B cell (primary cell): ENCODE data around the gene EXOC3L2. TPM values are rescaled to one million over a fixed set of nuclear protein-coding genes. Genes with fewer than 3 reads are reported as not detected.

Experiments
- ATAC-seq: fragments of 200-7000 bp; cut with Tn5 transposase; one replicate; pipeline ENCODE4 v1.10.0; 2021; ENCODE audit warnings: low read depth, mild to moderate bottlenecking, moderate number of reproducible peaks, moderate library complexity
- CTCF ChIA-PET: fragments of 350-600 bp; sonication (Branson Sonifier 250); formaldehyde crosslinking; loops from one replicate; lab custom pipeline; 2021; ENCODE audit warnings: antibody characterized with exemption, inconsistent platforms; lab: Charles Lee
- POLR2A ChIA-PET: fragments of 350-600 bp; sonication (Branson Sonifier 250); formaldehyde crosslinking; loops from one replicate; lab custom pipeline; 2021; ENCODE audit warnings: antibody characterized with exemption; lab: Charles Lee
- DNase-seq: peaks from one replicate; pipeline ENCODE4 v3.0.0; 2013
- H2AFZ ChIP-seq: 2 replicates; pipeline ENCODE4 v1.6.1; 2012; ENCODE audit warnings: mild to moderate bottlenecking, low read depth, low read length; ENCODE audit not compliant: insufficient read depth, poor library complexity, severe bottlenecking
- H3K27ac ChIP-seq, 2 donors: 1 replicate in 1 of 2; 2 replicates in 1 of 2; pipeline ENCODE4 v1.5.1; 2012 to 2013; ENCODE audit warnings: low read length in 2 of 2, mild to moderate bottlenecking in 2 of 2, moderate library complexity in 1 of 2
- H3K27me3 ChIP-seq, 4 experiments: fragments of 200-600 bp in 1 of 4; sonication (generic) in 1 of 4; replicated peaks in 1 of 4; 1 replicate in 2 of 4; 2 replicates in 2 of 4; pipeline versions ENCODE4 v1.6.1 to v1.7.0; 2013 to 2016; ENCODE audit warnings: low read length in 3 of 4, mild to moderate bottlenecking in 2 of 4, mixed read lengths in 1 of 4, moderate library complexity in 1 of 4; ENCODE audit not compliant: insufficient read depth in 4 of 4, control insufficient read depth in 3 of 4; ENCODE audit errors: control extremely low read depth in 1 of 4
- H3K36me3 ChIP-seq, 2 experiments: replicated peaks in 1 of 2; 1 replicate in 1 of 2; 2 replicates in 1 of 2; pipeline versions ENCODE4 v1.6.1 to v1.7.1; 2013; ENCODE audit warnings: low read length in 1 of 2; ENCODE audit not compliant: insufficient read depth in 2 of 2, control insufficient read depth in 1 of 2; ENCODE audit errors: control extremely low read depth in 1 of 2, extremely low read depth in 1 of 2
- H3K4me1 ChIP-seq, 2 donors: fragments of 200-600 bp in 1 of 2; sonication (generic) in 1 of 2; 1 replicate in 1 of 2; 2 replicates in 1 of 2; pipeline versions ENCODE4 v1.5.1 to v1.6.1; 2013 to 2017; ENCODE audit warnings: low read length in 2 of 2; ENCODE audit not compliant: control insufficient read depth in 2 of 2, insufficient read depth in 2 of 2
- H3K4me2 ChIP-seq: replicated peaks from 2 replicates; pipeline ENCODE3; 2012; ENCODE audit warnings: mild to moderate bottlenecking, low read depth, low read length; ENCODE audit not compliant: poor library complexity, severe bottlenecking
- H3K4me3 ChIP-seq, 5 experiments: fragments of 200-600 bp in 1 of 5; sonication (generic) in 1 of 5; 1 replicate in 3 of 5; 2 replicates in 2 of 5; pipeline versions ENCODE4 v1.5.1 to v1.7.0; 2011 to 2016; ENCODE audit warnings: low read length in 4 of 5, mild to moderate bottlenecking in 4 of 5, low read depth in 2 of 5, control low read depth in 1 of 5, moderate library complexity in 1 of 5; ENCODE audit not compliant: insufficient read depth in 1 of 5; ENCODE audit errors: control extremely low read depth in 1 of 5, extremely low read depth in 1 of 5
- H3K79me2 ChIP-seq: fragments of 200-600 bp; sonication (generic); one replicate; pipeline ENCODE4 v1.6.0; 2016; ENCODE audit warnings: low read length; ENCODE audit not compliant: control insufficient read depth, insufficient read depth
- H3K9ac ChIP-seq: fragments of 200-600 bp; sonication (generic); 2 replicates; pipeline ENCODE4 v1.6.1; 2017; ENCODE audit warnings: mild to moderate bottlenecking, low read length, moderate library complexity
- H3K9me3 ChIP-seq, 3 donors: one replicate each; pipeline versions ENCODE4 v1.6.1 to v1.7.1; 2013; ENCODE audit warnings: low read length in 2 of 3; ENCODE audit not compliant: control insufficient read depth in 2 of 3, insufficient read depth in 1 of 3; ENCODE audit errors: control extremely low read depth in 1 of 3
- H4K20me1 ChIP-seq: 2 replicates; pipeline ENCODE4 v1.6.0; 2012; ENCODE audit warnings: mild to moderate bottlenecking, low read length; ENCODE audit not compliant: insufficient read depth, control insufficient read depth, poor library complexity, severe bottlenecking
- H3K27ac Mint-ChIP-seq: one replicate; pipeline ENCODE4 v1.8.0; 2021; ENCODE audit warnings: mixed read lengths
- H3K27me3 Mint-ChIP-seq: one replicate; pipeline ENCODE4 v1.8.0; 2021; ENCODE audit warnings: mixed read lengths
- H3K4me1 Mint-ChIP-seq: one replicate; pipeline ENCODE4 v1.8.0; 2021; ENCODE audit warnings: mixed read lengths
- H3K4me3 Mint-ChIP-seq: one replicate; pipeline ENCODE4 v1.8.0; 2021; ENCODE audit warnings: mixed read lengths
- H3K9me3 Mint-ChIP-seq: one replicate; pipeline ENCODE4 v1.8.0; 2022; ENCODE audit warnings: mixed read lengths; ENCODE audit not compliant: insufficient read depth
- EZH2 ChIP-seq: IDR thresholded peaks from 2 replicates; pipeline ENCODE4 v1.6.1; 2012; ENCODE audit warnings: borderline replicate concordance, low read depth, mild to moderate bottlenecking, moderate library complexity, low read length; ENCODE audit not compliant: insufficient read depth, poor library complexity, severe bottlenecking
- WGBS: methylation state at CpG from one replicate; pipeline ENCODE4 v1.1.5; 2013; ENCODE audit warnings: missing lambda C conversion rate; ENCODE audit not compliant: insufficient coverage; 5-methylcytosine and 5-hydroxymethylcytosine counted together
- intact Hi-C: fragments of 100-400 bp; cut with micrococcal nuclease; formaldehyde crosslinking; loops from one replicate; pipeline ENCODE4 v1.10.0; 2022
- polyA plus RNA-seq: library from polyadenylated mRNA; depleted of rRNA; stranded (reverse); fragments of >200 nt; gene quantifications from 2 replicates; pipeline ENCODE4 v1.2.3, GENCODE V29; 2012
- total RNA-seq, 2 donors: library from RNA; stranded (reverse); fragments of 120-200 nt in 1 of 2; gene quantifications; 1 replicate in 1 of 2; 2 replicates in 1 of 2; pipeline versions ENCODE4 v1.2.3 to v1.2.4, GENCODE V29; 2013 to 2022
- TF ChIP-seq, protein P1 (sequence below): fragments of 200-600 bp; IDR thresholded peaks from one replicate; pipeline ENCODE4 v1.8.0; 2022; ENCODE audit warnings: antibody characterized with exemption, mild to moderate bottlenecking

Gene EXOC3L2
- total and polyA plus RNA-seq, 2 donors (not counting 1 experiment from before 2014, with no cell fraction given): not detected

DNA sequence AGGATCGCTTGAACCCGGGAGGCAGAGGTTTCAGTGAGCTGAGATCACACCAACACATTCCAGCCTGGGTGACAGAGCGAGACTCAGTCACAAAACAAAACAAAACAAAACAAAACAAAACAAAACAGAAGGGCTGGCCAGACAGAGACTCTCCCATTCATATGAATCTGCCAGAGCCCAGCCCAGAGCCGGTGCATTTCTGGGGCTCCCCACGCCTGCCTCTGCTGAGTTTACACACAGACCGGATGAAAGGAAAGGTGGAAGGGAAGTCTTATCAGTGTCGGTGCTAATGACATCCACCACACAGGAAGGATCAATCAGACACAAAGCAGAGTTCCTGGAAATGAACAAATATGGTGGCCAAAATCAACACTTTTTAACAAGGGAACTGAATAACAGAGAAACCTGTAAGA, 74.0 kb downstream of the EXOC3L2 start:
- Histone ChIP-seq H3K27ac (peak overlapping the region in 1 of 2 donors; percentile 2), H2AFZ (no peak overlapping the region), H4K20me1 (peaks cover 26% of the 10 kb centered on the region), H3K4me2 (no peak overlapping the region), H3K79me2 (peaks cover 72% of the 10 kb centered on the region), H3K36me3 (peaks cover 0 to 7% of the 10 kb centered on the region in 2 experiments), H3K4me3 (no peak overlapping the region), H3K9me3 (no peaks in the 10 kb centered on the region), H3K4me1 (peaks cover 16 to 30% of the 10 kb centered on the region in 2 donors), H3K27me3 (no peaks in the 10 kb centered on the region), H3K9ac (no peak overlapping the region)
- no peak for TF ChIP-seq EZH2
- TF ChIP-seq, protein P1, sequence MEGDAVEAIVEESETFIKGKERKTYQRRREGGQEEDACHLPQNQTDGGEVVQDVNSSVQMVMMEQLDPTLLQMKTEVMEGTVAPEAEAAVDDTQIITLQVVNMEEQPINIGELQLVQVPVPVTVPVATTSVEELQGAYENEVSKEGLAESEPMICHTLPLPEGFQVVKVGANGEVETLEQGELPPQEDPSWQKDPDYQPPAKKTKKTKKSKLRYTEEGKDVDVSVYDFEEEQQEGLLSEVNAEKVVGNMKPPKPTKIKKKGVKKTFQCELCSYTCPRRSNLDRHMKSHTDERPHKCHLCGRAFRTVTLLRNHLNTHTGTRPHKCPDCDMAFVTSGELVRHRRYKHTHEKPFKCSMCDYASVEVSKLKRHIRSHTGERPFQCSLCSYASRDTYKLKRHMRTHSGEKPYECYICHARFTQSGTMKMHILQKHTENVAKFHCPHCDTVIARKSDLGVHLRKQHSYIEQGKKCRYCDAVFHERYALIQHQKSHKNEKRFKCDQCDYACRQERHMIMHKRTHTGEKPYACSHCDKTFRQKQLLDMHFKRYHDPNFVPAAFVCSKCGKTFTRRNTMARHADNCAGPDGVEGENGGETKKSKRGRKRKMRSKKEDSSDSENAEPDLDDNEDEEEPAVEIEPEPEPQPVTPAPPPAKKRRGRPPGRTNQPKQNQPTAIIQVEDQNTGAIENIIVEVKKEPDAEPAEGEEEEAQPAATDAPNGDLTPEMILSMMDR: no peak
- ATAC-seq: no peak
- CTCF ChIA-PET: interaction anchor here (1.4 to 1.6 kb wide), 2 partner anchors 12 to 16 kb away, joined by 3 to 6 read pairs; no protein-coding TSS in a partner anchor
- no peak for DNase-seq
- intact Hi-C loops: no loop called here
- no peaks in the 10 kb centered on the region for H3K9me3 Mint-ChIP-seq
- POLR2A ChIA-PET: interaction anchor here (0.6 kb wide), 1 partner anchor 172 kb away, joined by 4 read pairs; no protein-coding TSS in a partner anchor
- no peaks in the 10 kb centered on the region for H3K27me3 Mint-ChIP-seq
- peaks cover 23% of the 10 kb centered on the region for H3K4me1 Mint-ChIP-seq
- peak overlapping the region; percentile 37 for H3K4me3 Mint-ChIP-seq
- H3K27ac Mint-ChIP-seq: peak overlapping the region; percentile 56
- 63% methylated on average over 3 of the region's 7 CpGs for WGBS

DNA sequence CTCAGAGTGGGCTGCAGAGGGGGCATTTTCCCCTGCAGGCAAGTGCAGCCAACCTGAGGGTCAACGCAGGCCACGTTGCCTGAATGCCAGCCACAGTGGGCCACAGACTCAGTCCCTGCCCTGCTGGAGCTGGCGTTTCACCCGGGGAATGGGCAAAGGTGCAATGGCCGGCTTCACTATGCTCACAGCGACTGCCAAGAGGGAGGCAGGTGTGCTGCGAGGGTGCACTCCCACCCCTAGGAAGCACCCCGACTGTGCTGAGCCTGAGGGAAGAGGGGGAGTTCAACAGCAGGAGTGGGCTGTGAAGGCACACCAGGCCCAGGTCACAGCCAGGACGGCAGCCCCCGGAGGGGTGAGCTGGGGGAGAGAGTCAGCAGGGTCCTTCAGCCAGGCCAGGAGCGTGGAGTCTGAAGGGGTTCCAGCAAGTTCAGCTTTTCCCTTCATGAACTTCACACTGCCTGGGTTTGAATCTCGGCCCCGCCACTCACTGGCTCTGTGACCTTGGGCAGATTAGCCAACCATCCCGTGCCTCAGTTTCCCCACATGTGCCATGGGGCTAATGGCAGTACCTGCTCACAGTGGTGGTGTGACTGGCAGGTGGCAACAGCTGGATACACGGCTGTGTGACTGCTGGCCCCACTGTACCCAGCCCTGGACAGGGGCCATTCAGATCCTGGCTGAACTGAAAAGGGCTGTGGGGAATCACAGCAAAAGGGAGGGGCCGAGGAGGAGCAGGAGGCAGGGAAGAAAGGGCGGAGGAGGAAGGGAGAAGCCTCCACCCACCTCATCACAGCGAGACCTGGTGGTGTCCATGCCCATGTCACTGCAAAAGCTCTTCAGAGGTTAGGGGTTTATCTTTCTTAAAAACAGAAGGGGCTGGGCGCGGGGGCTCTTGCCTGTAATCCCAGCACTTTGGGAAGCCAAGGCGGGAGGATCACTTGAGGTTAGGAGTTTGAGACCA, 74.8 kb downstream of the EXOC3L2 start:
- Histone ChIP-seq H3K4me2 (no peak overlapping the region), H3K4me3 (no peak overlapping the region), H2AFZ (no peak overlapping the region), H3K4me1 (peaks cover 16 to 30% of the 10 kb centered on the region in 2 donors), H3K36me3 (peaks cover 0 to 7% of the 10 kb centered on the region in 2 experiments), H3K79me2 (peaks cover 67% of the 10 kb centered on the region), H3K27ac (no peak overlapping the region), H3K9ac (no peak overlapping the region), H3K9me3 (no peaks in the 10 kb centered on the region), H4K20me1 (peaks cover 26% of the 10 kb centered on the region), H3K27me3 (no peaks in the 10 kb centered on the region)
- TF ChIP-seq EZH2: no peak
- TF ChIP-seq, protein P1: no peak
- no peaks in the 10 kb centered on the region for H3K9me3 Mint-ChIP-seq
- WGBS: 92% methylated on average over 17 of the region's 21 CpGs
- H3K4me3 Mint-ChIP-seq: no peak overlapping the region
- ChIA-PET CTCF (interaction anchor here (0.6 to 1.6 kb wide), 3 partner anchors 13 to 19 kb away, joined by 3 to 6 read pairs (median 3); no protein-coding TSS in a partner anchor), POLR2A (no interaction called here)
- DNase-seq (no peak), ATAC-seq (no peak)
- H3K27ac Mint-ChIP-seq: no peak overlapping the region
- peaks cover 24% of the 10 kb centered on the region for H3K4me1 Mint-ChIP-seq
- no peaks in the 10 kb centered on the region for H3K27me3 Mint-ChIP-seq
- intact Hi-C loops: no loop called here
